Measurements from ENCODE around the gene CDC42SE2.

DNA sequence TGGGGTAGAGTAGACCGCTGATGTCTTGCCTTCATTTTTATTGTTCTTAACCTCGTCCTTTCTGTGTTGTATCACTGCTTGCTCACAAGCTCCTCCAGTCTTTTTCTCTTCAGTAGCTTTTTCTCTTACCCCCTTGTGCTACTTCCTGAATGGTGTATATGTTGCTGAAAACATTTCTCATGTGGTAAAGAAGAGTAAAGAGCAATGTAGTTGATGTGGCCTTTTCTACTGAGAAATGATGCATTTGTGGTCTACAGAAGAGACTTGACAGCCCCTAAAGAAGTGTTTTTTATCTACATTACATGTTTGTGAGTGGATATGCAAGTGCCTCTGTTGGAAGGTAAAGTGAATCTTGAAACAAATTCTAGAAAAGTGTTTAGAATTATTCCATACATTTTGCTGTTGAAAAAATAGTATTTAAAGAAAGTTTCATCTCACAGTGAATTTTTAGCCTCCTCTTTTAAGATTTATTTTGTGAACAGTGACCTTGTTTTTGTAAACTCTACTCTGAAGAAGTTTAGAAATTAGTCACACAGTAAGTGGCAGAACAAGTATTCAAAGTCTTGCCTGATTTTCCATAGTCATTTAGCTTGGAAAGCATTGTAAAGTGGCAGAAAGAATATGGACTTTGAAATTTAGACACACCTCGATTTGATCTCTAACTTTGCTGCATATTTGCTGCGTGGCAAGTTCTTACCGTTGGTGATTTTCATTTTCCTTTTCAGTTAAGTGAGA, 17.4 kb downstream of the CDC42SE2 start:
- TF ChIP-seq, protein P1, sequence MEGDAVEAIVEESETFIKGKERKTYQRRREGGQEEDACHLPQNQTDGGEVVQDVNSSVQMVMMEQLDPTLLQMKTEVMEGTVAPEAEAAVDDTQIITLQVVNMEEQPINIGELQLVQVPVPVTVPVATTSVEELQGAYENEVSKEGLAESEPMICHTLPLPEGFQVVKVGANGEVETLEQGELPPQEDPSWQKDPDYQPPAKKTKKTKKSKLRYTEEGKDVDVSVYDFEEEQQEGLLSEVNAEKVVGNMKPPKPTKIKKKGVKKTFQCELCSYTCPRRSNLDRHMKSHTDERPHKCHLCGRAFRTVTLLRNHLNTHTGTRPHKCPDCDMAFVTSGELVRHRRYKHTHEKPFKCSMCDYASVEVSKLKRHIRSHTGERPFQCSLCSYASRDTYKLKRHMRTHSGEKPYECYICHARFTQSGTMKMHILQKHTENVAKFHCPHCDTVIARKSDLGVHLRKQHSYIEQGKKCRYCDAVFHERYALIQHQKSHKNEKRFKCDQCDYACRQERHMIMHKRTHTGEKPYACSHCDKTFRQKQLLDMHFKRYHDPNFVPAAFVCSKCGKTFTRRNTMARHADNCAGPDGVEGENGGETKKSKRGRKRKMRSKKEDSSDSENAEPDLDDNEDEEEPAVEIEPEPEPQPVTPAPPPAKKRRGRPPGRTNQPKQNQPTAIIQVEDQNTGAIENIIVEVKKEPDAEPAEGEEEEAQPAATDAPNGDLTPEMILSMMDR (IDR thresholded peaks at IDR 0.05): no peak
- no peak for TF ChIP-seq POLR2A (IDR thresholded peaks at IDR 0.05)
- no peak for TF ChIP-seq POLR2AphosphoS5 (IDR thresholded peaks at IDR 0.05)
